PFSK-1 (cell line): ENCODE results near the gene UQCR10.

ENCODE experiments used
- POLR2AphosphoS5 ChIP-seq: IDR thresholded peaks from 2 replicates; pipeline ENCODE4 v1.6.1; 2012; ENCODE audit warnings: low read depth, mild to moderate bottlenecking, control low read depth, low read length, moderate library complexity
- REST ChIP-seq, 2 experiments: IDR thresholded peaks; 2 replicates each; pipeline versions ENCODE4 v1.6.1 to v1.8.0; 2011 to 2012; ENCODE audit warnings: low read depth in 2 of 2, low read length in 2 of 2, control low read depth in 1 of 2, inconsistent platforms in 1 of 2, mild to moderate bottlenecking in 1 of 2, moderate library complexity in 1 of 2; ENCODE audit not compliant: insufficient read depth in 1 of 2
- TAF1 ChIP-seq: IDR thresholded peaks from 2 replicates; pipeline ENCODE4 v1.6.1; 2012; ENCODE audit warnings: low read length, control low read depth, borderline replicate concordance; ENCODE audit not compliant: insufficient read depth

GRCh38 chr22:29727131-29727523 is 40.0 kb upstream of the UQCR10 start:
- TF ChIP-seq POLR2AphosphoS5 (no peak), TAF1 (no peak), REST (IDR thresholded peaks at IDR 0.05; ENCODE audit: insufficient read depth in 1 of 2, low read depth in 2 of 2, low read length in 2 of 2) (no peak)
